Measurements from ENCODE around the gene DGKZ. TPM values are rescaled to one million over a fixed set of nuclear protein-coding genes. Genes with fewer than 3 reads are reported as not detected.

Gene DGKZ
- total and polyA plus RNA-seq, 2 of the 13 experiments (the other 11 are each of a cell fraction or from before 2014, with no cell fraction given) = 15.8 to 20.7 TPM

- Histone ChIP-seq H3K27ac (ENCODE audit: extremely low read length, insufficient read depth, low read length) (no peak overlapping the region), H3K4me3 (replicated peaks in 1 of 3; ENCODE audit: insufficient read depth in 1 of 3, low read depth in 2 of 3, low read length in 3 of 3) (no peak overlapping the region), H3K9ac (ENCODE audit: insufficient read depth, low read depth, low read length) (no peak overlapping the region), H3K79me2 (ENCODE audit: insufficient read depth, low read length) (no peaks in the 10 kb centered on the region), H3K4me1 (ENCODE audit: insufficient read depth, low read length) (peaks cover 7% of the 10 kb centered on the region; the same call in 1 of the 2 replicates), H3K27me3 (ENCODE audit: control insufficient read depth in 1 of 2, insufficient read depth in 2 of 2, low read length in 2 of 2) (no peaks in the 10 kb centered on the region), H3K9me3 (ENCODE audit: low read length) (no peaks in the 10 kb centered on the region), H3K36me3 (replicated peaks in 1 of 2; ENCODE audit: control insufficient read depth in 1 of 2, insufficient read depth in 2 of 2, low read length in 2 of 2) (peaks cover 26 to 56% of the 10 kb centered on the region in 2 experiments; a peak in 4 of 5 replicates), H2AFZ (ENCODE audit: low read length) (no peak overlapping the region), H3K4me2 (ENCODE audit: low read depth, low read length) (no peak overlapping the region), H4K20me1 (ENCODE audit: insufficient read depth, low read length) (no peaks in the 10 kb centered on the region)
- no peak for FAIRE-seq
- WGBS (ENCODE audit: low lambda C conversion rate) = 95% methylated on average over 4 of the region's 4 CpGs
- in situ Hi-C loops (cut with HindIII; ENCODE audit: extremely low pct_ligation_motif_present, low pct_unique_long_range_greater_than_20kb) (no loop called here), intact Hi-C loops (cut with micrococcal nuclease; ENCODE audit: unreplicated experiment) (no loop called here)
- DNase-seq (ENCODE audit: low spot score) = no peak
- ChIA-PET CTCF (ENCODE audit: low intra/inter-chr PET ratio, low total read pairs) (no interaction called here), POLR2A (no interaction called here)
- no TSS peak for BruUV-seq (replicated peaks)
- no peak for ATAC-seq
- TF ChIP-seq SALL1 (CRISPR knock-in tag; IDR thresholded peaks at IDR 0.05) (no peak), ZBTB40 (IDR thresholded peaks at IDR 0.05) (no peak), ZBTB40 (CRISPR knock-in tag; IDR thresholded peaks at IDR 0.05) (peak; percentile 81; the same call in 1 of the 2 replicates), RBM22 (optimal IDR thresholded peaks at IDR 0.05; ENCODE audit: low read length) (peak; percentile 17), ZNF766 (CRISPR knock-in tag; IDR thresholded peaks at IDR 0.05; ENCODE audit: borderline replicate concordance) (no peak)
Measured at GRCh38 chr11:46426233-46426991, 79.1 kb downstream of the DGKZ start.

Data from HepG2 (cell line).